ENCODE measurements around the gene PRSS53.
"Not testable (repeated sequence)": the region's sequence is repeated elsewhere in the genome, so short reads cannot be mapped to it uniquely, and the experiment has no call there.

PRSS53 gene

GRCh38 chr16:31088459-31089183 is at the start of gene PRSS53:
Gene PRSS53, minus strand, starts transcription at chr16:31088943. Its CDS starts 134 bp downstream, at chr16:31088809.
- Histone ChIP-seq H3K4me1 (ENCODE audit: insufficient read depth, low read length) (0 out of 2 replicates have a peak, but pooled peaks cover 3% of the 10 kb centered on the region), H3K36me3 (ENCODE audit: insufficient read depth, low read depth, low read length) (peaks cover 24% of the 10 kb centered on the region), H3K27me3 (ENCODE audit: insufficient read depth, low read length) (no peaks in the 10 kb centered on the region), H3K9ac (ENCODE audit: low read depth, low read length) (no peak within 1 kb of the TSS), H3K27ac (ENCODE audit: low read length) (no peak within 1 kb of the TSS), H3K9me3 (ENCODE audit: insufficient read depth, low read depth, low read length) (no peaks in the 10 kb centered on the region), H3K4me3 (ENCODE audit: low read length) (no peak within 1 kb of the TSS)

GRCh38 chr16:31136822-31137499 is 48.2 kb upstream of the PRSS53 start:
- not testable (repeated sequence) for H3K27me3 ChIP-seq (ENCODE audit: insufficient read depth, low read length); H3K4me3 ChIP-seq (ENCODE audit: low read length); H3K9me3 ChIP-seq (ENCODE audit: insufficient read depth, low read depth, low read length); H3K9ac ChIP-seq (ENCODE audit: low read depth, low read length); H3K27ac ChIP-seq (ENCODE audit: low read length)
- peaks cover 35% of the 10 kb centered on the region for H3K4me1 ChIP-seq (ENCODE audit: insufficient read depth, low read length)
- H3K36me3 ChIP-seq (ENCODE audit: insufficient read depth, low read depth, low read length), result peaks cover 14% of the 10 kb centered on the region

GRCh38 chr16:31136287-31136662 is 47.5 kb upstream of the PRSS53 start:
- peaks cover 35% of the 10 kb centered on the region for H3K4me1 ChIP-seq (ENCODE audit: insufficient read depth, low read length)
- no peak overlapping the region for H3K9ac ChIP-seq (ENCODE audit: low read depth, low read length)
- no peaks in the 10 kb centered on the region for H3K9me3 ChIP-seq (ENCODE audit: insufficient read depth, low read depth, low read length)
- H3K4me3 ChIP-seq (ENCODE audit: low read length), result peak overlapping the region; percentile 90; the same call in 1 of the 2 replicates
- H3K27me3 ChIP-seq (ENCODE audit: insufficient read depth, low read length), result no peaks in the 10 kb centered on the region
- no peak overlapping the region for H3K27ac ChIP-seq (ENCODE audit: low read length)
- H3K36me3 ChIP-seq (ENCODE audit: insufficient read depth, low read depth, low read length), result peaks cover 21% of the 10 kb centered on the region

- peaks cover 24% of the 10 kb centered on the region for H3K36me3 ChIP-seq (ENCODE audit: insufficient read depth, low read depth, low read length)
- peaks cover 33% of the 10 kb centered on the region for H3K4me1 ChIP-seq (ENCODE audit: insufficient read depth, low read length)
- H3K9me3 ChIP-seq (ENCODE audit: insufficient read depth, low read depth, low read length), result no peaks in the 10 kb centered on the region
- no peaks in the 10 kb centered on the region for H3K27me3 ChIP-seq (ENCODE audit: insufficient read depth, low read length)
- H3K27ac ChIP-seq (ENCODE audit: low read length), result peak within 1 kb of the TSS; percentile 72
- peak within 1 kb of the TSS; percentile 92 for H3K9ac ChIP-seq (ENCODE audit: low read depth, low read length)
- H3K4me3 ChIP-seq (ENCODE audit: low read length), result peak within 1 kb of the TSS; percentile 90
Observed at GRCh38 chr16:31135535-31136286, 47.0 kb upstream of the PRSS53 start, which contains the start of gene PRSS8. Gene PRSS8, minus strand, starts transcription at chr16:31135727. Its CDS starts 229 bp downstream, at chr16:31135498.

DNA sequence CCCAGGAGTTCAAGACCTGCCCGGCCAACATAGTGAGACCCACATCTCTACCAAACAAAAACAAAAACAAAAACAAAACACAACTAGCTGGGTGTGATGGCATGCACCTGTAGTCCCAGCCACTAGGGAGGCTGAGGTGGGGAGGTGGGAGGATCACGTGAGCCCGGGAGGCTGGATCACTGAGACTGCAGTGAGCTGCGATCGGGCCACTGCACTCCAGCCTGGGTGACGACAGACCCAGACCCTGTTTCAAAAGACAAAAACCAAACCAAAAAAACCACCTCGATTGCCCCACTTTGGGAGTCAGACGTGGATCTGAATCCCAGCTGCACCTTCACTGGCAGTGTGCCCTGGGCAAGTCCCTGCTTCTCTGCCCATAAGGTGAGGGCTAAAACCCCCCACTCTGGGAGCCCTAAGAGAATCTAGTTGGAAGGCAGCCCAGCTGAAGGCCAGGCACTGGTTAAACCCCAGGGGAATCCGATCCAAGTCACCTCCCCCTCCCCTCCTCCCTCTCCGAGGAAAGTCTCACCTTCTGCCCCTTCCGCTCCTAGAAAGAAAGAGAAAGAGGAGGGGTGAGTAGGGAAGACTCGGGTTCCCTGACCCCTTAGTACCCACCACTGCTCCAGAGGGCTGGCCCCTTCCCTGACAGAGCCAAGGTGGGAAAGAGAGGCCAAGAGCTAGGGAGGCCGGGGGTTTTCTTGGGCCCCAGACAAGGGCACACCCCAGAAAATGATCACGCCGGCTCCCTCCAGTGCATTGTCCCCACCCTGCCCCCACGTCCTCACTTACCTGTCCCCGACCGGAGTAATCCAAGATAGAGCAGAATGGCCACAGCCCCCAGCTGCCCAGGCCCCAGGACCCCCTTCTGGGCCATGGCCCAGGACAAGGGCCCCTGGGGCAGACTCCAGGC is 46.1 kb upstream of the PRSS53 start:
- Histone ChIP-seq H3K36me3 (ENCODE audit: insufficient read depth, low read depth, low read length) (peaks cover 24% of the 10 kb centered on the region), H3K9ac (ENCODE audit: low read depth, low read length) (peak overlapping the region; percentile 92), H3K4me3 (ENCODE audit: low read length) (peak overlapping the region; percentile 90), H3K4me1 (ENCODE audit: insufficient read depth, low read length) (peaks cover 36% of the 10 kb centered on the region), H3K9me3 (ENCODE audit: insufficient read depth, low read depth, low read length) (no peaks in the 10 kb centered on the region), H3K27me3 (ENCODE audit: insufficient read depth, low read length) (no peaks in the 10 kb centered on the region), H3K27ac (ENCODE audit: low read length) (peak overlapping the region; percentile 72)

DNA sequence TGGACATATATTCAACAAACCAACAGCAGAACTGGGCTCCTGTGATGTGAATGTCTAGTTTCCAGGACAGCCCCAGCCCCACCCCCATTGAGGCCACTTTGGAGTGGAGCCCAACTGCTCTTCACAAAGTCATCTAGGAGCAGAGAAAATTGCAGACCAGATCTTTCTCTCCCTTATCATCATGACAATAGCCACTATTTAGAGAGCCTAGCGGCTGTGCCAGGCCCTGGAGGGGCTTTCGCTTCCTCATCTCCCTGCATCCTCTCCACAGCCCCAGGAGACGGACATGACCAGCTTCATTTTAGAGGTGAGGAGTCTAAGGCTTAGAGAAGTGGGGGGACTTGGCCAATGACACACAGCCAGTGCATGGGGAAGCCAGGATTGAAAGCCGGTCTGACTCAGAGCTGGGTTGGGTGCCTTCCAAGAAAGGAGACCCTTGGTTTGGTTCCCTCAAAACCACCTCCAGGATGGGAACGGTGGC is 45.4 kb upstream of the PRSS53 start:
- Histone ChIP-seq H3K4me3 (ENCODE audit: low read length) (peak overlapping the region; percentile 90), H3K27ac (ENCODE audit: low read length) (peak overlapping the region; percentile 72), H3K4me1 (ENCODE audit: insufficient read depth, low read length) (peaks cover 33% of the 10 kb centered on the region), H3K9me3 (ENCODE audit: insufficient read depth, low read depth, low read length) (no peaks in the 10 kb centered on the region), H3K9ac (ENCODE audit: low read depth, low read length) (peak overlapping the region; percentile 92; the same call in 1 of the 2 replicates), H3K27me3 (ENCODE audit: insufficient read depth, low read length) (no peaks in the 10 kb centered on the region), H3K36me3 (ENCODE audit: insufficient read depth, low read depth, low read length) (peaks cover 24% of the 10 kb centered on the region)

- no peak overlapping the region for H3K27ac ChIP-seq (ENCODE audit: low read length)
- H3K9me3 ChIP-seq (ENCODE audit: insufficient read depth, low read depth, low read length), result no peaks in the 10 kb centered on the region
- peak overlapping the region; percentile 92; the same call in 1 of the 2 replicates for H3K9ac ChIP-seq (ENCODE audit: low read depth, low read length)
- H3K4me3 ChIP-seq (ENCODE audit: low read length), result 0 out of 2 replicates have a peak overlapping the region, but pooled peaks have one; percentile 90
- H3K27me3 ChIP-seq (ENCODE audit: insufficient read depth, low read length), result no peaks in the 10 kb centered on the region
- H3K4me1 ChIP-seq (ENCODE audit: insufficient read depth, low read length), result peaks cover 26% of the 10 kb centered on the region
- peaks cover 30% of the 10 kb centered on the region for H3K36me3 ChIP-seq (ENCODE audit: insufficient read depth, low read depth, low read length)
Observed at GRCh38 chr16:31133046-31133501, 44.3 kb upstream of the PRSS53 start.

- Histone ChIP-seq H3K27me3 (ENCODE audit: insufficient read depth, low read length) (no peaks in the 10 kb centered on the region), H3K36me3 (ENCODE audit: insufficient read depth, low read depth, low read length) (peaks cover 35% of the 10 kb centered on the region), H3K9me3 (ENCODE audit: insufficient read depth, low read depth, low read length) (no peaks in the 10 kb centered on the region), H3K4me1 (ENCODE audit: insufficient read depth, low read length) (peaks cover 26% of the 10 kb centered on the region), H3K9ac (ENCODE audit: low read depth, low read length) (no peak overlapping the region), H3K4me3 (ENCODE audit: low read length) (no peak overlapping the region), H3K27ac (ENCODE audit: low read length) (no peak overlapping the region)
Observed at GRCh38 chr16:31132303-31132979, 43.7 kb upstream of the PRSS53 start.

DNA sequence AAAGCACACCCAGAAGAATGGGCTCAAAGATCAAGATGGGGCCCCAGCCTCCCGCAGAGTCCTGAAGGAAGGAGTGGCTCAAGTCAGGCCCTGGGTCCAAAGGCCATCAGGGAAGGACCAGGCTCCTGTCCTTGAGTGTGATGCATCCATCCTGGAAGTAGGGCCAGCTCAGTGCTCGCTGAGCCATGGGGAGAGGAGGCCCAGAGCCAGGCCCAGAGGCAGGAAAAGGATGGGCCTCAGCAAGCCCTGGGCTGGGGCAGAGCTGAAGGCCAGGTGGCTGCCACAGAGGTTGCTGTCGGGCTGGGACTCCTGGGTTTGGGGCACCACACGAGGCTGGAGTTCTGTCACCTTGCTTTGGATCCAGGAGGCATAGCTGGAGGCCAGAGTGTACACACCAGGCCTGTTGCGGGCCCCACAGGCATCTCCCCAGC is 43.1 kb upstream of the PRSS53 start:
- Histone ChIP-seq H3K9ac (ENCODE audit: low read depth, low read length) (no peak overlapping the region), H3K27me3 (ENCODE audit: insufficient read depth, low read length) (no peaks in the 10 kb centered on the region), H3K27ac (ENCODE audit: low read length) (no peak overlapping the region), H3K4me1 (ENCODE audit: insufficient read depth, low read length) (peaks cover 26% of the 10 kb centered on the region), H3K36me3 (ENCODE audit: insufficient read depth, low read depth, low read length) (peaks cover 40% of the 10 kb centered on the region), H3K4me3 (ENCODE audit: low read length) (no peak overlapping the region), H3K9me3 (ENCODE audit: insufficient read depth, low read depth, low read length) (no peaks in the 10 kb centered on the region)

- Histone ChIP-seq H3K4me3 (ENCODE audit: low read length) (no peak overlapping the region), H3K9me3 (ENCODE audit: insufficient read depth, low read depth, low read length) (no peaks in the 10 kb centered on the region), H3K4me1 (ENCODE audit: insufficient read depth, low read length) (peaks cover 26% of the 10 kb centered on the region), H3K9ac (ENCODE audit: low read depth, low read length) (peak overlapping the region; percentile 58), H3K36me3 (ENCODE audit: insufficient read depth, low read depth, low read length) (peaks cover 40% of the 10 kb centered on the region), H3K27ac (ENCODE audit: low read length) (no peak overlapping the region), H3K27me3 (ENCODE audit: insufficient read depth, low read length) (no peaks in the 10 kb centered on the region)
Observed at GRCh38 chr16:31131416-31131815, 42.7 kb upstream of the PRSS53 start.

Measured in iPS-20b (cell line).